ENCODE results near the gene CSF3R.
"Not testable (repeated sequence)": the region's sequence is repeated elsewhere in the genome, so short reads cannot be mapped to it uniquely, and the experiment has no call there.

CSF3R gene

GRCh38 chr1:36484099-36484498 lies 1.4 kb upstream of the CSF3R start:
- DNase-seq (ENCODE audit: low read depth in 4 of 4, low spot score in 1 of 4): no peak

GRCh38 chr1:36481771-36482723 lies 666 bp downstream of the CSF3R start:
- DNase-seq (ENCODE audit: low read depth in 4 of 4, low spot score in 1 of 4): no peak

- no peak for DNase-seq (ENCODE audit: low read depth in 4 of 4, low spot score in 1 of 4)
Measured at GRCh38 chr1:36481091-36481490, 1.6 kb downstream of the CSF3R start.

- no peak for DNase-seq (ENCODE audit: low read depth in 4 of 4, low spot score in 1 of 4)
Measured at GRCh38 chr1:36480161-36480560, 2.6 kb downstream of the CSF3R start.

GRCh38 chr1:36479505-36480051 lies 3.1 kb downstream of the CSF3R start:
- no peak for DNase-seq (ENCODE audit: low read depth in 4 of 4, low spot score in 1 of 4)

GRCh38 chr1:36477615-36478014 lies 5.1 kb downstream of the CSF3R start:
- not testable (repeated sequence) for DNase-seq (ENCODE audit: low read depth in 4 of 4, low spot score in 1 of 4)

GRCh38 chr1:36476945-36477344 lies 5.8 kb downstream of the CSF3R start:
- DNase-seq (ENCODE audit: low read depth in 4 of 4, low spot score in 1 of 4): no peak

- DNase-seq (ENCODE audit: low read depth in 4 of 4, low spot score in 1 of 4): no peak
Measured at GRCh38 chr1:36475910-36476604, 6.7 kb downstream of the CSF3R start.

- DNase-seq (ENCODE audit: low read depth in 4 of 4, low spot score in 1 of 4): no peak
Measured at GRCh38 chr1:36475341-36475740, 7.4 kb downstream of the CSF3R start.

GRCh38 chr1:36472656-36473055 lies 10.1 kb downstream of the CSF3R start:
- no peak for DNase-seq (ENCODE audit: low read depth in 4 of 4, low spot score in 1 of 4)

- no peak for DNase-seq (ENCODE audit: low read depth in 4 of 4, low spot score in 1 of 4)
Measured at GRCh38 chr1:36471830-36472641, 10.7 kb downstream of the CSF3R start.

GRCh38 chr1:36469163-36469562 lies 13.6 kb downstream of the CSF3R start:
- no peak for DNase-seq (ENCODE audit: low read depth in 4 of 4, low spot score in 1 of 4)

- DNase-seq (ENCODE audit: low read depth in 4 of 4, low spot score in 1 of 4): no peak
Measured at GRCh38 chr1:36467700-36468455, 14.8 kb downstream of the CSF3R start.

- DNase-seq (ENCODE audit: low read depth in 4 of 4, low spot score in 1 of 4): no peak
Measured at GRCh38 chr1:36467027-36467410, 15.7 kb downstream of the CSF3R start.

- DNase-seq (ENCODE audit: low read depth in 4 of 4, low spot score in 1 of 4): no peak
Measured at GRCh38 chr1:36466370-36467026, 16.2 kb downstream of the CSF3R start.

GRCh38 chr1:36465731-36466369 lies 16.9 kb downstream of the CSF3R start:
- no peak for DNase-seq (ENCODE audit: low read depth in 4 of 4, low spot score in 1 of 4)

- peak in 1 of 4 experiments; percentile 10 for DNase-seq (ENCODE audit: low read depth in 4 of 4, low spot score in 1 of 4)
Measured at GRCh38 chr1:36464605-36465393, 17.9 kb downstream of the CSF3R start.

- DNase-seq (ENCODE audit: low read depth in 4 of 4, low spot score in 1 of 4): peak; percentile 82 to 94 (median 92)
Measured at GRCh38 chr1:36463803-36464604, 18.7 kb downstream of the CSF3R start, which contains the start of gene MRPS15. TSS of gene MRPS15 (minus strand) at chr1:36464384. CDS start at chr1:36464275, 109 bp downstream.

Measured in stimulated activated CD4-positive, alpha-beta T cell treated with anti-CD3 and anti-CD28 coated beads, Interleukin-1b, Interleukin-23, amount 100 ng/mL, for 24 hours (primary cell).